OCI-LY1 (cell line): ENCODE measurements around the gene BAG5.

ENCODE experiments used
- H2AFZ ChIP-seq: fragments of 200-600 bp; sonication (generic), shearing (Covaris generic); 2 replicates; pipeline ENCODE4 v1.6.0; 2014; ENCODE audit warnings: antibody characterized with exemption, mild to moderate bottlenecking, low read length
- H3F3A ChIP-seq: fragments of 200-600 bp; sonication (generic), shearing (Covaris generic); 2 replicates; pipeline ENCODE4 v1.6.0; 2014; ENCODE audit warnings: mild to moderate bottlenecking, antibody characterized with exemption, low read length, moderate library complexity; ENCODE audit not compliant: insufficient read depth
- H3K27ac ChIP-seq: fragments of 200-600 bp; sonication (generic); 2 replicates; pipeline ENCODE4 v1.5.1; 2014; ENCODE audit warnings: low read length, mixed run types, mild to moderate bottlenecking, low read depth; ENCODE audit not compliant: poor library complexity, severe bottlenecking
- H3K27me3 ChIP-seq: fragments of 200-600 bp; sonication (generic); 2 replicates; pipeline ENCODE4 v1.6.0; 2014; ENCODE audit warnings: antibody characterized with exemption, mild to moderate bottlenecking, low read length, moderate library complexity; ENCODE audit not compliant: insufficient read depth
- H3K36me3 ChIP-seq: fragments of 200-600 bp; sonication (generic); 2 replicates; pipeline ENCODE4 v1.6.1; 2014; ENCODE audit warnings: mild to moderate bottlenecking, antibody characterized with exemption, low read length, moderate library complexity, mixed read lengths; ENCODE audit not compliant: insufficient read depth
- H3K4me1 ChIP-seq: fragments of 200-600 bp; sonication (generic); 2 replicates; pipeline ENCODE4 v1.5.1; 2014; ENCODE audit warnings: mild to moderate bottlenecking, low read length, moderate library complexity; ENCODE audit not compliant: insufficient read depth, severe bottlenecking
- H3K4me2 ChIP-seq: fragments of 200-600 bp; sonication (generic), shearing (Covaris generic); 2 replicates; pipeline ENCODE4 v1.6.1; 2014; ENCODE audit warnings: low read length
- H3K4me3 ChIP-seq: fragments of 200-600 bp; sonication (generic); 2 replicates; pipeline ENCODE4 v1.5.1; 2014; ENCODE audit warnings: low read length, low read depth, mild to moderate bottlenecking, mixed read lengths; ENCODE audit not compliant: poor library complexity, severe bottlenecking
- H3K79me2 ChIP-seq: fragments of 200-600 bp; shearing (Covaris generic); 2 replicates; pipeline ENCODE4 v1.6.1; 2016; ENCODE audit warnings: mixed run types, low read length, mixed read lengths; ENCODE audit not compliant: insufficient read depth
- H3K9ac ChIP-seq: fragments of 200-600 bp; sonication (generic), shearing (Covaris generic); 2 replicates; pipeline ENCODE4 v1.6.1; 2014; ENCODE audit warnings: mild to moderate bottlenecking, low read length, mixed read lengths
- H3K9me2 ChIP-seq: fragments of 200-600 bp; sonication (generic), shearing (Covaris generic); 2 replicates; pipeline ENCODE4 v1.6.1; 2014; ENCODE audit warnings: low read depth, mild to moderate bottlenecking, low read length, mixed read lengths
- H3K9me3 ChIP-seq: fragments of 200-600 bp; shearing (Covaris generic); 2 replicates; pipeline ENCODE4 v1.6.1; 2014; ENCODE audit warnings: low read length, mixed read lengths
- H4K20me1 ChIP-seq: fragments of 200-600 bp; sonication (generic), shearing (Covaris generic); 2 replicates; pipeline ENCODE4 v1.6.0; 2016; ENCODE audit warnings: mild to moderate bottlenecking, low read length; ENCODE audit not compliant: insufficient read depth
- CTCF ChIP-seq: fragments of 200-600 bp; sonication (generic), shearing (Covaris generic); IDR thresholded peaks from 2 replicates; pipeline ENCODE4 v1.5.1; 2017; ENCODE audit warnings: mild to moderate bottlenecking, antibody characterized with exemption, low read length, moderate library complexity, mixed read lengths
- EZH2 ChIP-seq: fragments of 200-600 bp; sonication (generic), shearing (Covaris generic); IDR thresholded peaks from 2 replicates; pipeline ENCODE4 v1.8.0; 2017; ENCODE audit warnings: borderline replicate concordance, mixed run types, mild to moderate bottlenecking, antibody characterized with exemption, low read length, moderate library complexity, mixed read lengths

BAG5 gene

GRCh38 chr14:103528587-103529382, 33.7 kb downstream of the BAG5 start, which contains the start of gene TRMT61A:
Gene TRMT61A, plus strand, starts transcription at chr14:103529196. Its CDS starts 783 bp downstream, at chr14:103529979.
- Histone ChIP-seq H3K4me1 (peaks cover 27% of the 10 kb centered on the region), H3K27ac (no peak within 1 kb of the TSS)
- no peak for TF ChIP-seq CTCF
- TF ChIP-seq EZH2, result no peak

GRCh38 chr14:103528146-103528586, 34.3 kb downstream of the BAG5 start:
- Histone ChIP-seq H3K9ac (peak overlapping the region; percentile 93), H2AFZ (no peak overlapping the region), H3K4me1 (peaks cover 27% of the 10 kb centered on the region)

More at GRCh38 chr14:103528587-103529382, 33.7 kb downstream of the BAG5 start, which contains the start of gene TRMT61A:
- Histone ChIP-seq H3F3A (no peaks in the 10 kb centered on the region), H4K20me1 (no peaks in the 10 kb centered on the region), H3K4me2 (peak within 1 kb of the TSS; percentile 96), H3K4me3 (peak within 1 kb of the TSS; percentile 96), H3K9me2 (no peaks in the 10 kb centered on the region), H3K27me3 (no peaks in the 10 kb centered on the region; the same call in 1 of the 2 replicates), H2AFZ (peak within 1 kb of the TSS; percentile 71; the same call in 1 of the 2 replicates), H3K9me3 (no peaks in the 10 kb centered on the region), H3K79me2 (peaks cover 8% of the 10 kb centered on the region), H3K9ac (peak within 1 kb of the TSS; percentile 95), H3K36me3 (peaks cover 14% of the 10 kb centered on the region; the same call in 1 of the 2 replicates)

More at GRCh38 chr14:103528146-103528586, 34.3 kb downstream of the BAG5 start:
- Histone ChIP-seq H3K79me2 (peaks cover 8% of the 10 kb centered on the region), H3K4me3 (peak overlapping the region; percentile 96), H3K9me2 (no peaks in the 10 kb centered on the region), H3K27ac (no peak overlapping the region), H3K36me3 (peaks cover 8% of the 10 kb centered on the region; the same call in 1 of the 2 replicates), H3K27me3 (no peaks in the 10 kb centered on the region; the same call in 1 of the 2 replicates), H4K20me1 (no peaks in the 10 kb centered on the region), H3F3A (no peaks in the 10 kb centered on the region), H3K9me3 (no peaks in the 10 kb centered on the region), H3K4me2 (peak overlapping the region; percentile 96)
- TF ChIP-seq CTCF (no peak), EZH2 (no peak)
